ENCODE data around the gene CASZ1. TPM values are rescaled to one million over a fixed set of nuclear protein-coding genes. Genes with fewer than 3 reads are reported as not detected.

The CASZ1 gene
- total RNA-seq, 1 experiment from 2014 or later = 27.8 TPM

- Histone ChIP-seq H3K27me3 (ENCODE audit: control insufficient read depth, insufficient read depth, low read length) (no peaks in the 10 kb centered on the region), H3K36me3 (ENCODE audit: control insufficient read depth, insufficient read depth, low read length) (no peaks in the 10 kb centered on the region), H3K27ac (ENCODE audit: low read length) (no peak overlapping the region), H3K9me3 (ENCODE audit: control insufficient read depth, insufficient read depth, low read depth, low read length) (no peaks in the 10 kb centered on the region), H3K4me3 (ENCODE audit: low read depth in 2 of 2, low read length in 2 of 2) (no peak overlapping the region), H3K4me1 (ENCODE audit: control insufficient read depth, insufficient read depth, low read length) (no peaks in the 10 kb centered on the region)
- ATAC-seq = no peak
- ChIA-PET CTCF (no interaction called here), POLR2A (interaction anchor here (0.6 kb wide), 1 partner anchor 11 kb away, joined by 3 read pairs; no protein-coding TSS in a partner anchor)
- BruUV-seq (replicated peaks) = no TSS peak
- DNase-seq (ENCODE audit: low read depth, low spot score) = no peak
- TF ChIP-seq POLR2AphosphoS5 (IDR thresholded peaks at IDR 0.05; ENCODE audit: low read depth, low read length) = no peak
- no peak for TF ChIP-seq SIN3A (IDR thresholded peaks at IDR 0.05; ENCODE audit: borderline replicate concordance, insufficient read depth, low read depth, low read length)
- TF ChIP-seq, protein P1, sequence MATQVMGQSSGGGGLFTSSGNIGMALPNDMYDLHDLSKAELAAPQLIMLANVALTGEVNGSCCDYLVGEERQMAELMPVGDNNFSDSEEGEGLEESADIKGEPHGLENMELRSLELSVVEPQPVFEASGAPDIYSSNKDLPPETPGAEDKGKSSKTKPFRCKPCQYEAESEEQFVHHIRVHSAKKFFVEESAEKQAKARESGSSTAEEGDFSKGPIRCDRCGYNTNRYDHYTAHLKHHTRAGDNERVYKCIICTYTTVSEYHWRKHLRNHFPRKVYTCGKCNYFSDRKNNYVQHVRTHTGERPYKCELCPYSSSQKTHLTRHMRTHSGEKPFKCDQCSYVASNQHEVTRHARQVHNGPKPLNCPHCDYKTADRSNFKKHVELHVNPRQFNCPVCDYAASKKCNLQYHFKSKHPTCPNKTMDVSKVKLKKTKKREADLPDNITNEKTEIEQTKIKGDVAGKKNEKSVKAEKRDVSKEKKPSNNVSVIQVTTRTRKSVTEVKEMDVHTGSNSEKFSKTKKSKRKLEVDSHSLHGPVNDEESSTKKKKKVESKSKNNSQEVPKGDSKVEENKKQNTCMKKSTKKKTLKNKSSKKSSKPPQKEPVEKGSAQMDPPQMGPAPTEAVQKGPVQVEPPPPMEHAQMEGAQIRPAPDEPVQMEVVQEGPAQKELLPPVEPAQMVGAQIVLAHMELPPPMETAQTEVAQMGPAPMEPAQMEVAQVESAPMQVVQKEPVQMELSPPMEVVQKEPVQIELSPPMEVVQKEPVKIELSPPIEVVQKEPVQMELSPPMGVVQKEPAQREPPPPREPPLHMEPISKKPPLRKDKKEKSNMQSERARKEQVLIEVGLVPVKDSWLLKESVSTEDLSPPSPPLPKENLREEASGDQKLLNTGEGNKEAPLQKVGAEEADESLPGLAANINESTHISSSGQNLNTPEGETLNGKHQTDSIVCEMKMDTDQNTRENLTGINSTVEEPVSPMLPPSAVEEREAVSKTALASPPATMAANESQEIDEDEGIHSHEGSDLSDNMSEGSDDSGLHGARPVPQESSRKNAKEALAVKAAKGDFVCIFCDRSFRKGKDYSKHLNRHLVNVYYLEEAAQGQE (IDR thresholded peaks at IDR 0.05; ENCODE audit: insufficient read depth in 1 of 2, low read depth in 2 of 2, low read length in 1 of 2) = no peak
- TF ChIP-seq CTCF (IDR thresholded peaks at IDR 0.05) = no peak
- no peak for TF ChIP-seq TCF7L2 (IDR thresholded peaks at IDR 0.05; ENCODE audit: low read depth, low read length)
- intact Hi-C loops (cut with micrococcal nuclease; ENCODE audit: unreplicated experiment) (no loop called here), in situ Hi-C loops (cut with HindIII; ENCODE audit: low pct_unique_long_range_greater_than_20kb, low sequenced_read_pairs) (no loop called here)
These were observed 36.3 kb upstream of the CASZ1 start for GRCh38 chr1:10832703-10833102.

- Histone ChIP-seq H3K27me3 (ENCODE audit: control insufficient read depth, insufficient read depth, low read length) (no peaks in the 10 kb centered on the region), H3K4me3 (ENCODE audit: low read depth in 2 of 2, low read length in 2 of 2) (no peak overlapping the region), H3K36me3 (ENCODE audit: control insufficient read depth, insufficient read depth, low read length) (no peaks in the 10 kb centered on the region), H3K27ac (ENCODE audit: low read length) (no peak overlapping the region), H3K4me1 (ENCODE audit: control insufficient read depth, insufficient read depth, low read length) (no peaks in the 10 kb centered on the region), H3K9me3 (ENCODE audit: control insufficient read depth, insufficient read depth, low read depth, low read length) (no peaks in the 10 kb centered on the region)
- in situ Hi-C loops (cut with HindIII; ENCODE audit: low pct_unique_long_range_greater_than_20kb, low sequenced_read_pairs) (no loop called here), intact Hi-C loops (cut with micrococcal nuclease; ENCODE audit: unreplicated experiment) (no loop called here)
- ChIA-PET POLR2A (no interaction called here), CTCF (no interaction called here)
- DNase-seq (ENCODE audit: low read depth, low spot score) (no peak), ATAC-seq (no peak)
- no TSS peak for BruUV-seq (replicated peaks)
- TF ChIP-seq SIN3A (IDR thresholded peaks at IDR 0.05; ENCODE audit: borderline replicate concordance, insufficient read depth, low read depth, low read length) (no peak), POLR2AphosphoS5 (IDR thresholded peaks at IDR 0.05; ENCODE audit: low read depth, low read length) (no peak), TCF7L2 (IDR thresholded peaks at IDR 0.05; ENCODE audit: low read depth, low read length) (no peak), CTCF (IDR thresholded peaks at IDR 0.05) (no peak)
- TF ChIP-seq, protein P1 (IDR thresholded peaks at IDR 0.05; ENCODE audit: insufficient read depth in 1 of 2, low read depth in 2 of 2, low read length in 1 of 2) = no peak
These were observed 34.7 kb upstream of the CASZ1 start for GRCh38 chr1:10830961-10831668.

All from Panc1 (cell line).